ENCODE data around the gene SEM1.

- no peak for TF ChIP-seq CTCF (conservative IDR thresholded peaks at IDR 0.05 in 1 of 2, IDR thresholded peaks at IDR 0.05 in 1 of 2; ENCODE audit: extremely low read depth in 1 of 2, insufficient read depth in 1 of 2, low read depth in 1 of 2, low read length in 2 of 2)
- TF ChIP-seq EZH2 (IDR thresholded peaks at IDR 0.05; ENCODE audit: borderline replicate concordance, low read length), result no peak
These were observed 59.7 kb downstream of the SEM1 start for GRCh38 chr7:96649981-96650380.
